ENCODE measurements around the gene NOX3.

Gene NOX3

DNA sequence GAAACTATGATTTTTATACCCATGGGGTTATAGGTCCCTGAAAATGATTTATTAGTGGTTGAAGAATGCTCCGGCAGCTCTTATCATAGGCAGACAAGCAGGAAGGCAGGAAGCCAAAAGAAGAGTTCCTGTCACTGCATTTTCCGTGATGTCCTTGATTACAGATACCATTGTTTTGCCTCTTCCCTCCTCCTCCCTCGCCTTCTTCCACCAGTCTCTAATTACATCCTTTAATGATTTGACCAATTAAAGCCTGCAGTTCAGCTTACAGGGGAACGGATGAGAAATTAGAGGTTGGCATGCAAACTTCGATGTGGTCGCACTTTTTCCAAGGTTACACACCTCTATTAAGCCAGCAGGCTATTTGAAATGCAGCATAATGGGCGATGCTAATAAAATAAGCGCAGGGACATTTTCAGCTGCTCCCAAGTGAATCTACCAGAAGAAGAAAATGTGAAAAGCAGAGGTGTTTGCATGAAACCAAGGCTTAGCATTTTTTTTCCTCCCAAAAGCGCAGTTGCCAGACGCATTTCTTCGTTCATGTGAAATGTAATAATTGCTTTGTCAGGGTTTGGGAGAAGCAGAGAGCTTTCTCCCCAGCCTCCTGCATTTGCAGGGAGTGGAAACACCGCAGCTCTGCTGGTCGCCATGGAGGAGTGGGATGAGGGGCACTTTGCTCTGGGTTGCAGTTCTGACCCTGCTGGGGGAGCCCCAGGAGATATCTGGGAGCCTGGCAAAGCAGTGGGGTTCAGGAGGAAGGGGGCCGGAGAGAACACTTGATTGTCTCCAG lies 6.0 kb downstream of the NOX3 start:
- DNase-seq (ENCODE audit: low read depth), result no peak
- no peak overlapping the region for H3K4me3 ChIP-seq (ENCODE audit: low read depth, low read length)
- no peak for TF ChIP-seq CTCF (IDR thresholded peaks at IDR 0.05; ENCODE audit: insufficient read depth, low read depth, low read length, missing control alignments)

DNA sequence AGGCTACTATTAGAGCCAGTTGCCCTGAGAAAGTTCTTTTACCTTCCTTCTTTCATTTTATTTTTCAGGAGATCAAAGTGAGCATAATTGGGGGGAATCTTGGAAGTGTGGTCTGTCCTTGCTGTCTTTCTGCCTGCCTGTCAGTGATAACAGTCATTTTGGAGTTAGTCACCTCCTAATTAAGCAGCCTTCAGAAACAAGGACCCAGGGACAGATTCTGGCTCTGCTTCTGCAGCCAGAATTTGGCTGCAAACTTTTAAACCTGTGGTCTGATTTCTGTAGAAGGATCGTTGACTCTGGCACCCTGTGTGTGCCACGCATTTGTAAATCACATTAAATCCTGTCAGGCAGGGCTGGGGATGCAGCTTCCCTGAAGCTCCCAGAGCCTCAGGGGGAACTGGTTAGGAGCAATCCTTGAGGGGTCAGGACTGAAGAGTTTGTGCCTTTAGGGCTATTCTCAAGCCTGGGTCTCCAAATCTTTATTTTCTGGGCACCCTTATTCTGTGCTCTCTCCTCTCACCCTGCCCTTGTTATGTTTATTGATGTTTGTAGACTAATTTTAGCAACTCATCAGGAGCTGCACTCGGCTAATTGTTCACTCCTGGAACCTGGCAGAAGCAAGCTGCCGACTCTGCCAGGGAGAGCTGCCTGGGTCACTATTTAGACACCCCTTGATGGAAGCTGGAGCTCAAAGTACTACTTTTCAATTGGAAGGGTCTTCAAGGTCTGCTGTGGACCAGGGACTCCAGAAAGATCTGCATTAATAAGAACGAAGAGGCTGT lies 6.8 kb downstream of the NOX3 start:
- no peak for TF ChIP-seq CTCF (IDR thresholded peaks at IDR 0.05; ENCODE audit: insufficient read depth, low read depth, low read length, missing control alignments)
- H3K4me3 ChIP-seq (ENCODE audit: low read depth, low read length), result no peak overlapping the region
- DNase-seq (ENCODE audit: low read depth), result no peak

- no peak for DNase-seq (ENCODE audit: low read depth)
- no peak overlapping the region for H3K4me3 ChIP-seq (ENCODE audit: low read depth, low read length)
- no peak for TF ChIP-seq CTCF (IDR thresholded peaks at IDR 0.05; ENCODE audit: insufficient read depth, low read depth, low read length, missing control alignments)
Measured at GRCh38 chr6:155447949-155448348, 7.7 kb downstream of the NOX3 start.

GRCh38 chr6:155444952-155445903 lies 10.4 kb downstream of the NOX3 start:
- DNase-seq (ENCODE audit: low read depth), result no peak
- no peak overlapping the region for H3K4me3 ChIP-seq (ENCODE audit: low read depth, low read length)
- TF ChIP-seq CTCF (IDR thresholded peaks at IDR 0.05; ENCODE audit: insufficient read depth, low read depth, low read length, missing control alignments), result no peak

GRCh38 chr6:155444120-155444917 lies 11.3 kb downstream of the NOX3 start:
- no peak overlapping the region for H3K4me3 ChIP-seq (ENCODE audit: low read depth, low read length)
- TF ChIP-seq CTCF (IDR thresholded peaks at IDR 0.05; ENCODE audit: insufficient read depth, low read depth, low read length, missing control alignments), result no peak
- no peak for DNase-seq (ENCODE audit: low read depth)

DNA sequence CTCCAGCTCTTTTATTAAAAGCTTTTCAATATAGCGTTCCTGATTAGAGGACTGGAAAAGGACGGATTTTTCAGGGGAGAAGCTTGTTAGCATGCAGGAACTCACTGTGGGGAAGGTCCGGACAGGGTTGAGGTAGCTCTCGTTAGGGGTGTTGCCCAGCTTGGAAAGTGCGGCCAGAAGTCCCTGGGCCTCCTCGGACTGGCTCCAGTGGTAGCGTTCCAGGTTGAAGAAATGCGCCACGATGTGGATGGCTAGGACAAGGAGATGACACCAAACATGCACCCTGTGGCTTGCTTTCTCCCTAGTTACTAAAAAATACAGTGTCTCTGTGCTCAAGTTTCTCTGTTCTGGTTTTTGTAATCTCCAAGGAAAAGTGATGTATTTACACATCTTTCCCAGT lies 12.5 kb downstream of the NOX3 start:
- no peak overlapping the region for H3K4me3 ChIP-seq (ENCODE audit: low read depth, low read length)
- DNase-seq (ENCODE audit: low read depth), result no peak
- no peak for TF ChIP-seq CTCF (IDR thresholded peaks at IDR 0.05; ENCODE audit: insufficient read depth, low read depth, low read length, missing control alignments)

Data from GM12865 (cell line).